CD14-positive monocyte (primary cell): ENCODE results near the gene RNF187. TPM values are rescaled to one million over a fixed set of nuclear protein-coding genes. Genes with fewer than 3 reads are reported as not detected.
A peak's percentile ranks its signal among the peaks of the same experiment; 100 is the strongest.

Experiments
- DNase-seq, 3 donors: peaks; one replicate each; pipeline ENCODE4 v3.0.0-alpha.2; 2011 to 2022
- H2AFZ ChIP-seq: 2 replicates; pipeline ENCODE4 v1.6.0; 2012; ENCODE audit warnings: mild to moderate bottlenecking, low read depth, low read length, inconsistent platforms; ENCODE audit not compliant: insufficient read depth, poor library complexity, severe bottlenecking
- H3K27ac ChIP-seq, 2 donors: 1 replicate in 1 of 2; 2 replicates in 1 of 2; pipeline ENCODE4 v1.5.1; 2012 to 2013; ENCODE audit warnings: low read length in 2 of 2, control low read depth in 1 of 2, inconsistent platforms in 1 of 2, low read depth in 1 of 2, mild to moderate bottlenecking in 1 of 2
- H3K27me3 ChIP-seq, 2 donors: one replicate each; pipeline versions ENCODE4 v1.6.0 to v1.6.1; 2011 to 2013; ENCODE audit warnings: low read length in 2 of 2; ENCODE audit not compliant: control insufficient read depth in 2 of 2, insufficient read depth in 2 of 2
- H3K36me3 ChIP-seq, 2 donors: replicated peaks in 1 of 2; 1 replicate in 1 of 2; 2 replicates in 1 of 2; pipeline versions ENCODE4 v1.5.1 to v1.6.1; 2012 to 2013; ENCODE audit warnings: low read length in 2 of 2, control low read depth in 1 of 2, inconsistent platforms in 1 of 2, mild to moderate bottlenecking in 1 of 2; ENCODE audit not compliant: insufficient read depth in 2 of 2, control insufficient read depth in 1 of 2
- H3K4me1 ChIP-seq, 2 donors: 1 replicate in 1 of 2; 2 replicates in 1 of 2; pipeline versions ENCODE4 v1.5.1 to v1.6.1; 2012 to 2013; ENCODE audit warnings: low read length in 2 of 2, control low read depth in 1 of 2, inconsistent platforms in 1 of 2, mild to moderate bottlenecking in 1 of 2, moderate library complexity in 1 of 2; ENCODE audit not compliant: insufficient read depth in 2 of 2, control insufficient read depth in 1 of 2
- H3K4me2 ChIP-seq: replicated peaks from 2 replicates; pipeline ENCODE3; 2012; ENCODE audit warnings: low read length, moderate library complexity, mild to moderate bottlenecking; ENCODE audit not compliant: poor library complexity, severe bottlenecking; ENCODE audit errors: extremely low read depth
- H3K4me3 ChIP-seq, 3 experiments: fragments of 200-600 bp in 1 of 3; sonication (generic) in 1 of 3; replicated peaks in 1 of 3; 1 replicate in 2 of 3; 2 replicates in 1 of 3; pipeline ENCODE4 v1.5.1; 2011 to 2013; ENCODE audit warnings: low read length in 3 of 3, mild to moderate bottlenecking in 3 of 3, control low read depth in 2 of 3, low read depth in 2 of 3, inconsistent platforms in 1 of 3, moderate library complexity in 1 of 3
- H3K79me2 ChIP-seq: 2 replicates; pipeline ENCODE4 v1.6.0; 2012; ENCODE audit warnings: mild to moderate bottlenecking, control low read depth, inconsistent platforms, low read length, moderate library complexity; ENCODE audit not compliant: insufficient read depth
- H3K9ac ChIP-seq: 2 replicates; pipeline ENCODE4 v1.6.0; 2017; ENCODE audit warnings: low read length, mild to moderate bottlenecking; ENCODE audit not compliant: insufficient read depth, poor library complexity, severe bottlenecking
- H3K9me3 ChIP-seq, 2 donors: replicated peaks in 1 of 2; 1 replicate in 1 of 2; 2 replicates in 1 of 2; pipeline versions ENCODE4 v1.5.1 to v1.6.1; 2012 to 2013; ENCODE audit warnings: low read length in 2 of 2, control low read depth in 1 of 2; ENCODE audit not compliant: control insufficient read depth in 1 of 2, insufficient read depth in 1 of 2
- H4K20me1 ChIP-seq: 2 replicates; pipeline ENCODE4 v1.6.0; 2012; ENCODE audit warnings: mild to moderate bottlenecking, low read length, control low read depth, moderate library complexity; ENCODE audit not compliant: insufficient read depth
- H3K27ac Mint-ChIP-seq, 7 donors: one replicate each; pipeline ENCODE4 v1.8.0; 2020; ENCODE audit warnings: mild to moderate bottlenecking in 7 of 7, mixed read lengths in 7 of 7, moderate library complexity in 6 of 7, inconsistent platforms in 2 of 7
- H3K27me3 Mint-ChIP-seq, 3 donors: one replicate each; pipeline ENCODE4 v1.8.0; 2021 to 2022; ENCODE audit warnings: low read depth in 3 of 3, mild to moderate bottlenecking in 3 of 3, mixed read lengths in 3 of 3, moderate library complexity in 3 of 3, inconsistent platforms in 1 of 3
- H3K36me3 Mint-ChIP-seq, 2 donors: one replicate each; pipeline ENCODE4 v1.8.0; 2020; ENCODE audit warnings: mixed read lengths in 2 of 2, inconsistent platforms in 1 of 2, mild to moderate bottlenecking in 1 of 2
- H3K4me1 Mint-ChIP-seq: one replicate; pipeline ENCODE4 v1.8.0; 2020; ENCODE audit warnings: mild to moderate bottlenecking, mixed read lengths
- H3K4me3 Mint-ChIP-seq, 2 donors: one replicate each; pipeline ENCODE4 v1.8.0; 2020; ENCODE audit warnings: mild to moderate bottlenecking in 2 of 2, mixed read lengths in 2 of 2, moderate library complexity in 1 of 2
- H3K9me3 Mint-ChIP-seq, 7 donors: one replicate each; pipeline ENCODE4 v1.8.0; 2020 to 2022; ENCODE audit warnings: mixed read lengths in 7 of 7, mild to moderate bottlenecking in 6 of 7, moderate library complexity in 6 of 7, inconsistent platforms in 2 of 7
- CTCF ChIP-seq: fragments of 200-600 bp; IDR thresholded peaks from one replicate; pipeline ENCODE4 v1.8.0; 2022; ENCODE audit warnings: antibody characterized with exemption, mild to moderate bottlenecking
- WGBS: methylation state at CpG from one replicate; pipeline ENCODE4 v1.1.5; 2013; ENCODE audit warnings: missing lambda C conversion rate; ENCODE audit not compliant: insufficient coverage; 5-methylcytosine and 5-hydroxymethylcytosine counted together
- intact Hi-C, 2 donors: fragments of 100-400 bp; cut with micrococcal nuclease; formaldehyde crosslinking; loops; one replicate each; pipeline versions ENCODE4 v1.15.0 to v1.15.1; 2023
- polyA plus RNA-seq, 3 donors: library from polyadenylated mRNA; depleted of rRNA in 1 of 3; unstranded in 2 of 3; stranded (reverse) in 1 of 3; fragments of 300-500 nt in 2 of 3; fragments of >200 nt in 1 of 3; fragmentation: Illumina TruSeq in 2 of 3; gene quantifications; 1 replicate in 2 of 3; 2 replicates in 1 of 3; pipeline ENCODE4 v1.2.3, GENCODE V29; 2012 to 2021

Gene RNF187
- polyA plus RNA-seq, 3 donors, result 5.9 to 27.6 (median 24.6) TPM

- Histone ChIP-seq H3K79me2 (peaks cover 4% of the 10 kb centered on the region), H3K4me2 (no peak overlapping the region)
- WGBS, result 68% methylated on average over 10 of the region's 10 CpGs
Measured at GRCh38 chr1:228452194-228453021, 34.8 kb upstream of the RNF187 start.

More at GRCh38 chr1:228452194-228453021, 34.8 kb upstream of the RNF187 start:
- Histone ChIP-seq H4K20me1 (no peaks in the 10 kb centered on the region), H3K27me3 (peaks cover 0 to 28% of the 10 kb centered on the region in 2 donors), H3K4me3 (no peak overlapping the region), H3K9ac (no peak overlapping the region), H3K27ac (no peak overlapping the region), H3K36me3 (no peaks in the 10 kb centered on the region), H3K4me1 (peaks cover 14 to 25% of the 10 kb centered on the region in 2 donors), H3K9me3 (no peaks in the 10 kb centered on the region), H2AFZ (no peak overlapping the region)
- H3K4me3 Mint-ChIP-seq, result peak overlapping the region in 1 of 2 donors; percentile 11
- intact Hi-C loops, result loop anchor here in 1 of 2 donors (5.0 kb wide), 1 partner anchor 45 kb away; the partner anchor contains the start of gene TRIM11
- no peak for TF ChIP-seq CTCF
- peaks cover 0 to 6% (median under 1%) of the 10 kb centered on the region in 7 donors for H3K9me3 Mint-ChIP-seq
- peak; percentile 33 to 81 (median 67) for DNase-seq
- H3K27ac Mint-ChIP-seq, result peak overlapping the region in 3 of 7 donors; percentile 15 to 75 (median 38)
- peaks cover 0 to 3% of the 10 kb centered on the region in 2 donors for H3K36me3 Mint-ChIP-seq
- peaks cover 18 to 32% (median 26%) of the 10 kb centered on the region in 3 donors for H3K27me3 Mint-ChIP-seq
- peaks cover 25% of the 10 kb centered on the region for H3K4me1 Mint-ChIP-seq
